DMS153 (cell line): Measurements from ENCODE around the gene TBX3.

Experiments used
- DNase-seq: peaks from one replicate; lab custom pipeline; 2025; lab: John Stamatoyannopoulos, UW

Gene TBX3

DNA sequence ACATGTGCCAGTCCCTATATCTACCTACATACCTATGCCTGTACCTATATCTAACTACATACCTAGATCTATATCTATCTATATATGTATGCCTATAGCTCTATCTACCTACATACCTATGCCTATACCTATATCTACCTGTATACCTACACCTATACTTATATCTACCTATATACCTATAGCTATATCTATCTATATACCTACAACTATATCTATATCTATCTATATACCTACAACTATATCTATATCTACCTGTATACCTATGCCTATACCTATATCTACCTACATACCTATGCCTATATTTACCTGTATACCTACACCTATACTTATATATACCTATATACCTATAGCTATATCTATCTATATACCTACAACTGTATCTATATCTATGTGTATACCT, 56.6 kb downstream of the TBX3 start:
- DNase-seq = no peak

DNA sequence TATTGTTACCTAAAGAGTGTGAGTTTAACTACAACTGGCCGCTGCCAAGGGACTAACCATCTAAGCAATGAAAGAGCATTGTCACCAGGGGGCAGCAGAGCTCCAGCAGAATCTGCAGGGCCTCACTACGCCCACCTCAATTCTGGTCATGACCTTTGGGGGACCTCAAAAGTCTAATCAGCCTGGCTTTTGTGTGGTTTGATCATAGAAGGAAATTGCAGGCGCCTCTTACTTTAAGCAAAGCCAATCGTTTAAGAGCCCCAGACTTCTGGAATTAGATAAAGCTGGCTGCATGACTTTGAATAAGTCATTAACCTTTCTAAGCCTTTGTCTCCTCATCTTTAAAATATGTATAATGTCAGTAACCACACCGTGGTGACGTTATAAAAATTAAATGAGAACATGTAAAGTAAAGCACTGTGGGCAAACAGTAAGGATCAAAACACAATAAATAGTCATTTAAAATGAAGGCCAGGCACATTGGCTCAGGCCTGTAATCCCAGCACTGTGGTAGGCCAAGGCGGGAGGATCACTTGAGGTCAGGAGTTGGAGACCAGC, 58.6 kb downstream of the TBX3 start:
- DNase-seq = peak; percentile 21

DNA sequence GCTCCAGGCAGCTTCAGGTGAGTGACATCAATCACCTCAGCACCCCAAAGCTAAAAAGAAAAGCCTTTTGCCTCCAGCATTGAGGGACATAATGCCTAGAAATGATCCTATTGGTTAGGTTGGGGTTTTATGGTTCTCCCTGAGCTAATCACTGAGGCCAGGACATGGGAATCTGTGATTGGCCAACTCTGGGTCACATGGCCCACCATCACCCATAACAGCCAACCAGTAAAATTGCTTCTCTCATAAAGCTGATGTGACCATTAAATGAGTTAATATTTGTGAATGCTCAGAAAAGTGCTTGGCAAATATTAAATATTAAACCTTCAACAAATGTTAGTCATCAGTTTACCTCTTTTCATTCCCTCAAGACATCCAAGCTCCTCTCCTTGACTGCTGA, 60.2 kb downstream of the TBX3 start:
- DNase-seq = no peak
